Prostate gland (tissue), 2 donors: ENCODE data around the gene CSGALNACT2. TPM values are rescaled to one million over a fixed set of nuclear protein-coding genes. Genes with fewer than 3 reads are reported as not detected.

ENCODE experiments used
- DNase-seq: peaks from one replicate; pipeline ENCODE4 v3.0.0-alpha.2; 2019; ENCODE audit warnings: low spot score
- H3K27ac ChIP-seq, 2 donors: fragments of 200-600 bp; sonication (generic); 2 replicates each; pipeline ENCODE4 v1.5.1; 2017 to 2019
- H3K27me3 ChIP-seq: fragments of 200-600 bp; sonication (generic); replicated peaks from 2 replicates; pipeline ENCODE4 v1.5.1; 2019; ENCODE audit not compliant: insufficient read depth
- H3K36me3 ChIP-seq, 2 donors: fragments of 200-600 bp; sonication (generic); 1 replicate in 1 of 2; 2 replicates in 1 of 2; pipeline versions ENCODE4 v1.5.1 to v1.8.1; 2017 to 2019
- H3K4me1 ChIP-seq: fragments of 200-600 bp; sonication (generic); replicated peaks from 2 replicates; pipeline ENCODE4 v1.5.1; 2019
- H3K4me3 ChIP-seq, 2 donors: fragments of 200-600 bp; sonication (generic); 2 replicates each; pipeline ENCODE4 v1.5.1; 2017 to 2019
- H3K9me3 ChIP-seq: fragments of 200-600 bp; sonication (generic); 2 replicates; pipeline ENCODE4 v1.5.1; 2017
- POLR2A ChIP-seq: fragments of 450-650 bp; IDR thresholded peaks from one replicate; pipeline ENCODE4 v1.6.1; 2016; ENCODE audit warnings: antibody characterized with exemption, mild to moderate bottlenecking
- POLR2AphosphoS5 ChIP-seq: sonication (generic); formaldehyde crosslinking; IDR thresholded peaks from one replicate; pipeline ENCODE4 v1.6.1; 2017; ENCODE audit warnings: antibody characterized with exemption
- WGBS: methylation state at CpG from one replicate; pipeline ENCODE4 v1.1.5; 2018; 5-methylcytosine and 5-hydroxymethylcytosine counted together
- intact Hi-C: fragments of 100-400 bp; cut with DNase I; formaldehyde crosslinking; loops from one replicate; pipeline ENCODE4 v1.14.2; 2022
- total RNA-seq, 2 donors: library from RNA; depleted of rRNA; stranded (reverse); fragments of >200 nt; gene quantifications; one replicate each; pipeline ENCODE4 v1.1.0, GENCODE V29; 2016
- TF ChIP-seq, protein P1 (sequence below), 4 experiments: fragments of 200-600 bp in 2 of 4; fragments of 450-650 bp in 2 of 4; sonication (generic) in 2 of 4; IDR thresholded peaks; 1 replicate in 3 of 4; 2 replicates in 1 of 4; pipeline ENCODE4 v1.5.1; 2016 to 2019; ENCODE audit warnings: antibody characterized with exemption in 4 of 4, mild to moderate bottlenecking in 2 of 4, moderate library complexity in 2 of 4

CSGALNACT2 gene
- total RNA-seq, 2 donors from 2014 or later = 10.0 to 15.9 TPM

DNA sequence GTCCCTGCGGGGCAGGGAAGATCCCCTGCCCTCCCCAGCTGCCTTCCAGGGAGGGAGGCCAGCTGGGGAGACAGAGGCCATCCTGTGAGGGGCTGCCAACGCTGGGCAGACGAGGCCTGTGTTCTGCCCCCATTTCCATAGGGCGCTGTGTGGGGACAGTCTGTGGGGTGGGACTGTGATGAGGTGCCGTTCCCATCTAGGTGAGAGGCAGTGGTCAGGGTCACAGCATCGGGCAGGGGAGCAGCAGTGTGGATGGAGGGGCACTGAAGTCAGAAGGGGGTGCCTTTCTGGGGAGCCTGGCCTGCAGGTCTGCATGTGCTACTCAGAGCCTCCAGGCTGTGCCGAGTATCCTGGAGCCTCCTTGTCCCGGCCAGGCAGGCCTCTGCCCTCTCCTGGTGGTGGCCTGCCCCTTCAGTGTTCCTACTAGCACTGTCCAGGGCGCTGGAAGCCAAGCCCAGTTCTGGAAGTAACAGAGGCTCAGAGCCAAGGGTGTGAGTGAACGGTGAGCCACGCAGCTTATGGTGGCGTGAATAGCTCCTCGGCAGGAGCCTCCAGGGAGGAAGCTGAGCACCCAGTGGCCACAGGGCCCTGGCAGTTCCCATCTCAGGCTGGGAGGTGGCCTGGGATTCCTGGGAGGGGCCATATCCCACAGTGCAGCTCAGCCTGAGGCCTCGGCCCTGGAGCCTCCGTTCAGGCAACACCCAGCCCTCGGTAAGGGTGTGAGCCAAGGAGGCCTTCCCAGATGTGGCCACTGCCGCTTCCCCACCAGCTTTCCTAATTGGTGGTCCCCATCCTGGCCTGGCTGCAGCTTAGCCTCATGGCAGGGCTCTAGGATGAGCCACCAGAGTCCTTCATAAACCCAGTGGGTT lies 23.3 kb upstream of the CSGALNACT2 start:
- intact Hi-C loops = no loop called here
- no peaks in the 10 kb centered on the region for H3K36me3 ChIP-seq
- TF ChIP-seq POLR2A (no peak), POLR2AphosphoS5 (no peak)
- no peak for DNase-seq
- WGBS = 75% methylated on average over 15 of the region's 17 CpGs
- H3K9me3 ChIP-seq = no peaks in the 10 kb centered on the region
- H3K4me3 ChIP-seq = no peak overlapping the region
- H3K27me3 ChIP-seq = no peaks in the 10 kb centered on the region
- no peaks in the 10 kb centered on the region for H3K4me1 ChIP-seq
- H3K27ac ChIP-seq = no peak overlapping the region

DNA sequence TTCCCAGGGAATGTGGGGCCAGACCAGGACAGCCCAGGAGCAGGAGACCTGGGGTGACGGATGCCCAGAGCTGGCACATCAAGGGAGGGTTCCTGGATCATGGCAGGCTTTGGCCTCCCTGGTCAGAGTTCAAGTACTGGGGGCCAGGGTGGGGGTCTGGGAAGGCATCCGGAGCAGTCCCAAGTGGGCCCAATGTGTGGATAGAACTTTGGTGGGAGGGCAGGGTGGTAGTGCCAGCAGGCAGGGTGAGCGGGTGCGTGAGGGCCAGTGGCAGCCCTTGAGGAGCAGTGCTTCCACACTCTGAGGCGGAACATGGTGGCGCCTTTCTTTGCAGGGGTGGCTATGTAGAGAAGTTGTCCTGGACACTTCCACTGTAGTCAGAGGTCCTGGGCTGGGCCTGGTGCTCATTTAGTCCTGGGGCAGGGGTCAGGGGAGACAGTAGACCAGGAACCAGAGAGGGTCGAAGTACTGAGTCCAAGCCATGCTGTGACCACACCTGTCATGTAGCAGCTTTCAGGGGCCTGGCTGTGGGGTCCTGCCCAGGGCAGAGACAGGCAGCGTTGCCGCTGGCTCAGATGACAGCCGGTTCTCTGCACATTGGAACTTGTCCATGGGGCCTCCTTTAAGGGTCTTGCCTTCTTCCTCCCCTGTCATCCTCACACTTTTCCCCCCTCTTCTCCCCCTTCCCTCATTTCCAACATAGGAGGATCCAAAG lies 22.2 kb upstream of the CSGALNACT2 start:
- TF ChIP-seq, protein P1, sequence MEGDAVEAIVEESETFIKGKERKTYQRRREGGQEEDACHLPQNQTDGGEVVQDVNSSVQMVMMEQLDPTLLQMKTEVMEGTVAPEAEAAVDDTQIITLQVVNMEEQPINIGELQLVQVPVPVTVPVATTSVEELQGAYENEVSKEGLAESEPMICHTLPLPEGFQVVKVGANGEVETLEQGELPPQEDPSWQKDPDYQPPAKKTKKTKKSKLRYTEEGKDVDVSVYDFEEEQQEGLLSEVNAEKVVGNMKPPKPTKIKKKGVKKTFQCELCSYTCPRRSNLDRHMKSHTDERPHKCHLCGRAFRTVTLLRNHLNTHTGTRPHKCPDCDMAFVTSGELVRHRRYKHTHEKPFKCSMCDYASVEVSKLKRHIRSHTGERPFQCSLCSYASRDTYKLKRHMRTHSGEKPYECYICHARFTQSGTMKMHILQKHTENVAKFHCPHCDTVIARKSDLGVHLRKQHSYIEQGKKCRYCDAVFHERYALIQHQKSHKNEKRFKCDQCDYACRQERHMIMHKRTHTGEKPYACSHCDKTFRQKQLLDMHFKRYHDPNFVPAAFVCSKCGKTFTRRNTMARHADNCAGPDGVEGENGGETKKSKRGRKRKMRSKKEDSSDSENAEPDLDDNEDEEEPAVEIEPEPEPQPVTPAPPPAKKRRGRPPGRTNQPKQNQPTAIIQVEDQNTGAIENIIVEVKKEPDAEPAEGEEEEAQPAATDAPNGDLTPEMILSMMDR (IDR thresholded peaks at IDR 0.05) = no peak
- TF ChIP-seq POLR2A (no peak), POLR2AphosphoS5 (no peak)
- Histone ChIP-seq H3K9me3 (no peaks in the 10 kb centered on the region), H3K4me3 (no peak overlapping the region), H3K36me3 (no peaks in the 10 kb centered on the region), H3K27ac (no peak overlapping the region), H3K27me3 (no peaks in the 10 kb centered on the region), H3K4me1 (no peaks in the 10 kb centered on the region)
- no peak for DNase-seq
- intact Hi-C loops = no loop called here
- WGBS = 82% methylated on average over 10 of the region's 10 CpGs

DNA sequence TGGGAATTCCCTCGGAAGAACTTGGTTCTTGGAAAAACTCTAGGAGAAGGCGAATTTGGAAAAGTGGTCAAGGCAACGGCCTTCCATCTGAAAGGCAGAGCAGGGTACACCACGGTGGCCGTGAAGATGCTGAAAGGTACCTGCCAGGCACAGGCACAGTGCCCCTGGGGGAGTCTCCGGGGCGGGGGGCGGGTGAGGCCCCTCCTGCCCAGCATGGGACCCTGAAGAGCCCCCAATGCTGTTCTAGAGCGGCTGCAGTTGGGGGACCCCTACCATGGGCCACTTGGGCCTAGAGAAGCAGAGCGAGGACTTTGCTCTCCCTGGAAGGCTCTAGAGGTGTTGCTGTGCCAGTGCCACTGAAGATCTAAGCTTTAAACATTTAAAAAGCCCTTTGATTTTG lies 21.6 kb upstream of the CSGALNACT2 start:
- no peaks in the 10 kb centered on the region for H3K9me3 ChIP-seq
- WGBS = 84% methylated on average over 8 of the region's 10 CpGs
- H3K27me3 ChIP-seq = no peaks in the 10 kb centered on the region
- no peaks in the 10 kb centered on the region for H3K4me1 ChIP-seq
- DNase-seq = no peak
- TF ChIP-seq POLR2A = no peak
- no peak for TF ChIP-seq POLR2AphosphoS5
- no peak overlapping the region for H3K27ac ChIP-seq
- no peaks in the 10 kb centered on the region for H3K36me3 ChIP-seq
- intact Hi-C loops = no loop called here
- H3K4me3 ChIP-seq = no peak overlapping the region

DNA sequence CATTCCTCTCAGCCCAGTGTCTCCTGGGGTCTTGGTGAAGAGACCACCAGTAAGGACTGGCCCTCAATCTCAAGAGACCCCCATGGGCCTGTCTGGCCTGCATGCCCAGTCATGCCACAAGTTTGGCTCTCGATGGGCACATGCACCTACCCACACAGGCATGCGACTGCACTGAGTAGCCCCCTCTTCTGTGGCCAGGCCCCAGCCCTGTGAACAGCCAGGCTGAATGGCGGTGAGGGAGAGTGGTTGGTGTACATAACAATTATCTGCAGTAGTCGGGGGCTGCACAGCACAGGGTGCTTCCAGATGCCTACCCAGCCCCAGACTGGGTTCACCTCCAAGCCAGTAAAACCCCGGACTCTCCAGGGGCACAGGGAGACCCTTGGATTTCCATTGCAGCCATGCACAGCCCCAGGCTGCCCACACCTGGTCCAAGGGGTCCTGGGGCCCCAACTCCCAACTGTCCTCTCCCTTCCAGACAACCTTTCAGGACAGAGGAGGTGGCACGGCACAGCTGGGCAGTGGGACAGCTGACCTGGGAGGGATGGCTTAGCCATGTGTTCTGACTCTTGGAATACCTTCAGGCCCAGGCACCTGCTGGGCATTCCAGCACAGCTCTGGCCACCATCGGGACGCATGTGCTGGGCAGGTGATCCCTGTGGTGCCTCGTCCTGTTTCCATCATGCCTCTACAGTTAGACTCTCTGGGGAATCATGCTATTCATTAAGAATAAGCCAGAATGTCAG lies 21.0 kb upstream of the CSGALNACT2 start:
- no peak for DNase-seq

DNA sequence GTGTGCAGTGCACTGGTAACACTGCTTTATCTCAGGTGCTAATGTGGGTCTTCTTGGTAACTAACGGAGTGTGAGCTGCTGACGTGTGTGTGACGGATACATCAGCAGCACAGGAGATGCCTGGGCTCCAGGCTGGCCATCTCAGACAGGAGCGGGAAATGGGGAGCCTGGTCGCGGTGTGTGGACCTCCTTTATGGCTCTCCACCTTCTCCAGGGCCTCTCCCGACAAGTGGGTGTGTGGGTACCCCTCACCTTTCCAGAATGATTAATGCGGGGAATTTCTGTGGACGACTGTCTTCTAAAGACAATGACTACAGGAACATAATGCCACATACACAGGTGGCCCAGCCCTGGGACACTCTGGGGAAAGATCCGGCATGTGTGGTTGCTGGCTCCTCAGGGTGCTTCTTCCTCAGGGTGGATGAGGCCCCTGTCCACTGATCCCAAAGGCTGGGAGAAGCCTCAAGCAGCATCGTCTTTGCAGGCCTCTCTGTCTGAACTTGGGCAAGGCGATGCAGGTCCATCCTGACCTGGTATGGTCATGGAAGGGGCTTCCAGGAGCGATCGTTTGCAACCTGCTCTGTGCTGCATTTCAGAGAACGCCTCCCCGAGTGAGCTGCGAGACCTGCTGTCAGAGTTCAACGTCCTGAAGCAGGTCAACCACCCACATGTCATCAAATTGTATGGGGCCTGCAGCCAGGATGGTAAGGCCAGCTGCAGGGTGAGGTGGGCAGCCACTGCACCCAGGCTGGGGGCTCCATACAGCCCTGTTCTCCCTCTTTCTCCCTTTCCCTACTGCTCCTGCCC lies 20.3 kb upstream of the CSGALNACT2 start:
- WGBS = 88% methylated on average over 18 of the region's 18 CpGs
- intact Hi-C loops = no loop called here
- H3K36me3 ChIP-seq = no peaks in the 10 kb centered on the region
- DNase-seq = no peak
- no peak overlapping the region for H3K27ac ChIP-seq
- TF ChIP-seq, protein P1 (IDR thresholded peaks at IDR 0.05) = no peak
- TF ChIP-seq POLR2AphosphoS5 = no peak
- no peak for TF ChIP-seq POLR2A
- H3K4me1 ChIP-seq = no peaks in the 10 kb centered on the region
- H3K9me3 ChIP-seq = no peaks in the 10 kb centered on the region
- H3K4me3 ChIP-seq = no peak overlapping the region
- no peaks in the 10 kb centered on the region for H3K27me3 ChIP-seq

More for the DNA sequence above, 21.0 kb upstream of the CSGALNACT2 start:
- no peaks in the 10 kb centered on the region for H3K36me3 ChIP-seq
- intact Hi-C loops = no loop called here
- H3K27ac ChIP-seq = no peak overlapping the region
- TF ChIP-seq, protein P1 (IDR thresholded peaks at IDR 0.05) = no peak
- TF ChIP-seq POLR2AphosphoS5 (no peak), POLR2A (no peak)
- WGBS = 80% methylated on average over 9 of the region's 9 CpGs
- no peak overlapping the region for H3K4me3 ChIP-seq
- H3K27me3 ChIP-seq = no peaks in the 10 kb centered on the region
- H3K9me3 ChIP-seq = no peaks in the 10 kb centered on the region
- H3K4me1 ChIP-seq = no peaks in the 10 kb centered on the region
